Esophagus muscularis mucosa (tissue), 4 donors: ENCODE data around the gene ZC3H14.

Source experiments
- EP300 ChIP-seq: sonication (generic); formaldehyde crosslinking; IDR thresholded peaks from one replicate; pipeline ENCODE4 v1.6.1; 2017; ENCODE audit warnings: antibody characterized with exemption
- POLR2A ChIP-seq: fragments of 450-650 bp; IDR thresholded peaks from one replicate; pipeline ENCODE4 v1.6.1; 2017; ENCODE audit warnings: antibody characterized with exemption, moderate library complexity, mild to moderate bottlenecking, low read depth
- TF ChIP-seq, protein P1 (sequence below), 3 experiments: fragments of 200-600 bp in 2 of 3; fragments of 450-650 bp in 1 of 3; sonication (generic) in 2 of 3; IDR thresholded peaks; one replicate each; pipeline ENCODE4 v1.5.1; 2017 to 2019; ENCODE audit warnings: antibody characterized with exemption in 3 of 3, mild to moderate bottlenecking in 2 of 3, moderate library complexity in 1 of 3

DNA sequence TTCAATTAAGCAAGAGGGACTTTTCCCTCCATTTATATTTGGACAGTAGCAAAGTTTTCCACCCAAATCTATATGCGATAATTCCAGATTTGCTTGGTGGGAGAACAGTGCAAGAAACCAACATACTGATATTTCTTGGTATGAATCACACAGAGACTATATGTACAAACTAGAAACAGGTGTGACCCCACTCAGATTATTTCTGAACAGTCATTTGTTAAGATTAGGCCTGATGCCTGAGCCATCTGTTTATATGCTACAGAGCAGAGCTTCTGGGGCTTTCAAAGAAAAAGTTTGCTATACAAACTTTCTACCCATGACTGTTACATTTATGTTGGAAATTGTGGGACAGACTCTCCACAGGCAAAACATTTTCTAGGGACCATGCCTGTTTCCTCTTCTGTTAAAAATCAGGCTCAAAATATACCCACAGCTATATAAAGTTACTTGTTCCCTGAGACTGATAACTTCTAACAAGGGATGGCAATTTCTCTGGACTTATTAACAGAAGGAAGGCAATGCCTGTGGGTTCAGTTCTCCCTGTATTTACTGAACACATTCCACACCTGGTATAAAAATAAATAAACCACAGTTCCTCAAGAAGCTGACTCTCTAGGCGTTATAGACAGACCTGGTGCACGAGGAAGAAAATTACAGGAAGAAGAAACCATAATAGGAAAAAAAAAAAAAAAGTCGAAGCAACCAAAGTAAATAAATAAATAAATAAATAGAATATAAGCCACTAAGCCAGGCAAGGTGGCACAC lies 16.0 kb upstream of the ZC3H14 start:
- TF ChIP-seq, protein P1, sequence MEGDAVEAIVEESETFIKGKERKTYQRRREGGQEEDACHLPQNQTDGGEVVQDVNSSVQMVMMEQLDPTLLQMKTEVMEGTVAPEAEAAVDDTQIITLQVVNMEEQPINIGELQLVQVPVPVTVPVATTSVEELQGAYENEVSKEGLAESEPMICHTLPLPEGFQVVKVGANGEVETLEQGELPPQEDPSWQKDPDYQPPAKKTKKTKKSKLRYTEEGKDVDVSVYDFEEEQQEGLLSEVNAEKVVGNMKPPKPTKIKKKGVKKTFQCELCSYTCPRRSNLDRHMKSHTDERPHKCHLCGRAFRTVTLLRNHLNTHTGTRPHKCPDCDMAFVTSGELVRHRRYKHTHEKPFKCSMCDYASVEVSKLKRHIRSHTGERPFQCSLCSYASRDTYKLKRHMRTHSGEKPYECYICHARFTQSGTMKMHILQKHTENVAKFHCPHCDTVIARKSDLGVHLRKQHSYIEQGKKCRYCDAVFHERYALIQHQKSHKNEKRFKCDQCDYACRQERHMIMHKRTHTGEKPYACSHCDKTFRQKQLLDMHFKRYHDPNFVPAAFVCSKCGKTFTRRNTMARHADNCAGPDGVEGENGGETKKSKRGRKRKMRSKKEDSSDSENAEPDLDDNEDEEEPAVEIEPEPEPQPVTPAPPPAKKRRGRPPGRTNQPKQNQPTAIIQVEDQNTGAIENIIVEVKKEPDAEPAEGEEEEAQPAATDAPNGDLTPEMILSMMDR (IDR thresholded peaks at IDR 0.05) = no peak
- TF ChIP-seq POLR2A = no peak
- no peak for TF ChIP-seq EP300
